Testis (tissue), 2 donors: ENCODE results near the gene AMPD3.

Source experiments
- POLR2A ChIP-seq: fragments of 450-650 bp; IDR thresholded peaks from one replicate; pipeline ENCODE4 v1.6.1; 2017; ENCODE audit warnings: antibody characterized with exemption, mild to moderate bottlenecking, moderate library complexity
- TF ChIP-seq, protein P1 (sequence below), 3 experiments: fragments of 450-650 bp in 2 of 3; fragments of 200-600 bp in 1 of 3; sonication (generic) in 1 of 3; IDR thresholded peaks; one replicate each; pipeline ENCODE4 v1.5.1; 2016 to 2019; ENCODE audit warnings: antibody characterized with exemption in 3 of 3, mild to moderate bottlenecking in 2 of 3, moderate library complexity in 1 of 3

DNA sequence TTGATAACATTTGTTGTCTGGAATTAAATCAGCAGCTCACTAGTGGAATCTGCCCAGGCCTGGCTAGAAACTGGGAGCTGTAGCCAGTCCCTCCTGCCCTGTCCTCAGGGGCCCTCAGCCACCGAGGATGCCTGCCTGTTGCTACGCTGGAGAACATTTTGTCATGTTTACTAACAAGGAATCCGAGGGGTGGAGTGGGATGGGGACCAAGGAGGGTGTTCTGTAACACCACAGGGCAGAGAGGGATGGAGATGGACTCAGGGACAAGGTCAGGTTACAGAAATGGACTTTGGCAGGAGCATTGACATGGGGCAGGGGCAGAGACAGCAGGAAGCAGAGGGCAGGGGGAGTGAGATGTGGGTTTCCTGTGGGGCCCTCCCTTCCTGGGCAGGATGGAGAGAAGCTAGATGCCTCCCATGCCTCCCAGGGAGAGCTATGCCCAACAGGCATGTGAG, 45.8 kb upstream of the AMPD3 start:
- TF ChIP-seq, protein P1, sequence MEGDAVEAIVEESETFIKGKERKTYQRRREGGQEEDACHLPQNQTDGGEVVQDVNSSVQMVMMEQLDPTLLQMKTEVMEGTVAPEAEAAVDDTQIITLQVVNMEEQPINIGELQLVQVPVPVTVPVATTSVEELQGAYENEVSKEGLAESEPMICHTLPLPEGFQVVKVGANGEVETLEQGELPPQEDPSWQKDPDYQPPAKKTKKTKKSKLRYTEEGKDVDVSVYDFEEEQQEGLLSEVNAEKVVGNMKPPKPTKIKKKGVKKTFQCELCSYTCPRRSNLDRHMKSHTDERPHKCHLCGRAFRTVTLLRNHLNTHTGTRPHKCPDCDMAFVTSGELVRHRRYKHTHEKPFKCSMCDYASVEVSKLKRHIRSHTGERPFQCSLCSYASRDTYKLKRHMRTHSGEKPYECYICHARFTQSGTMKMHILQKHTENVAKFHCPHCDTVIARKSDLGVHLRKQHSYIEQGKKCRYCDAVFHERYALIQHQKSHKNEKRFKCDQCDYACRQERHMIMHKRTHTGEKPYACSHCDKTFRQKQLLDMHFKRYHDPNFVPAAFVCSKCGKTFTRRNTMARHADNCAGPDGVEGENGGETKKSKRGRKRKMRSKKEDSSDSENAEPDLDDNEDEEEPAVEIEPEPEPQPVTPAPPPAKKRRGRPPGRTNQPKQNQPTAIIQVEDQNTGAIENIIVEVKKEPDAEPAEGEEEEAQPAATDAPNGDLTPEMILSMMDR (IDR thresholded peaks at IDR 0.05) = no peak
- no peak for TF ChIP-seq POLR2A
